Activated T-cell treated with anti-CD3 and anti-CD28 coated beads, Interleukin-2, amount 50 U/mL, for 72 hours (primary cell): ENCODE results near the gene ACACA. TPM values are rescaled to one million over a fixed set of nuclear protein-coding genes. Genes with fewer than 3 reads are reported as not detected.

Source experiments
- ATAC-seq, 2 donors: fragments of 150-1000 bp; cut with Tn5 transposase; replicated peaks in 1 of 2; 2 replicates each; pipeline ENCODE4 v1.10.0; 2021; ENCODE audit warnings: moderate library complexity in 2 of 2, mild to moderate bottlenecking in 1 of 2
- DNase-seq, 2 donors: peaks; one replicate each; pipeline ENCODE4 v3.0.0; 2021 to 2022; ENCODE audit warnings: mixed read lengths in 1 of 2
- H3K27ac Mint-ChIP-seq: one replicate; pipeline ENCODE4 v1.8.0; 2022; ENCODE audit warnings: mild to moderate bottlenecking, moderate library complexity, mixed read lengths
- H3K27me3 Mint-ChIP-seq: one replicate; pipeline ENCODE4 v1.8.0; 2022; ENCODE audit warnings: low read depth, mixed read lengths
- H3K36me3 Mint-ChIP-seq, 2 donors: one replicate each; pipeline ENCODE4 v1.8.0; 2022; ENCODE audit warnings: mixed read lengths in 2 of 2, mild to moderate bottlenecking in 1 of 2; ENCODE audit not compliant: insufficient read depth in 2 of 2
- H3K4me1 Mint-ChIP-seq: one replicate; pipeline ENCODE4 v1.8.0; 2022; ENCODE audit warnings: low read depth, mixed read lengths
- H3K4me3 Mint-ChIP-seq, 2 donors: one replicate each; pipeline ENCODE4 v1.8.0; 2022; ENCODE audit warnings: mild to moderate bottlenecking in 2 of 2, mixed read lengths in 2 of 2, moderate library complexity in 2 of 2
- H3K9me3 Mint-ChIP-seq, 2 donors: one replicate each; pipeline ENCODE4 v1.8.0; 2022; ENCODE audit warnings: mixed read lengths in 2 of 2
- total RNA-seq, 2 donors: library from RNA; stranded (reverse); gene quantifications; one replicate each; pipeline ENCODE4 v1.2.3, GENCODE V29; 2022

ACACA gene
- total RNA-seq, 2 donors from 2014 or later = 53.2 to 53.3 TPM

- no peaks in the 10 kb centered on the region for H3K27me3 Mint-ChIP-seq
- no peak overlapping the region for H3K27ac Mint-ChIP-seq
- no peak for DNase-seq
- no peaks in the 10 kb centered on the region for H3K36me3 Mint-ChIP-seq
- ATAC-seq = no peak
- H3K4me3 Mint-ChIP-seq = no peak overlapping the region
- H3K9me3 Mint-ChIP-seq = no peaks in the 10 kb centered on the region
- no peaks in the 10 kb centered on the region for H3K4me1 Mint-ChIP-seq
Observed at GRCh38 chr17:37291351-37291750, 115.3 kb downstream of the ACACA start.

- Mint-ChIP-seq H3K4me1 (no peaks in the 10 kb centered on the region), H3K9me3 (no peaks in the 10 kb centered on the region), H3K36me3 (peaks cover 0 to 8% of the 10 kb centered on the region in 2 donors), H3K27ac (no peak overlapping the region), H3K4me3 (no peak overlapping the region), H3K27me3 (no peaks in the 10 kb centered on the region)
- ATAC-seq (no peak), DNase-seq (no peak)
Observed at GRCh38 chr17:37286430-37286829, 120.2 kb downstream of the ACACA start.

- ATAC-seq = no peak
- Mint-ChIP-seq H3K9me3 (no peaks in the 10 kb centered on the region), H3K36me3 (peaks cover 0 to 16% of the 10 kb centered on the region in 2 donors), H3K27me3 (no peaks in the 10 kb centered on the region), H3K4me1 (no peaks in the 10 kb centered on the region), H3K27ac (no peak overlapping the region), H3K4me3 (no peak overlapping the region)
- no peak for DNase-seq
Observed at GRCh38 chr17:37284191-37284590, 122.4 kb downstream of the ACACA start.

- ATAC-seq (no peak), DNase-seq (no peak)
- no peak overlapping the region for H3K27ac Mint-ChIP-seq
- H3K4me3 Mint-ChIP-seq = no peak overlapping the region
- peaks cover 0 to 16% of the 10 kb centered on the region in 2 donors for H3K36me3 Mint-ChIP-seq
- no peaks in the 10 kb centered on the region for H3K4me1 Mint-ChIP-seq
- H3K27me3 Mint-ChIP-seq = no peaks in the 10 kb centered on the region
- H3K9me3 Mint-ChIP-seq = no peaks in the 10 kb centered on the region
Observed at GRCh38 chr17:37283414-37283961, 123.1 kb downstream of the ACACA start.

GRCh38 chr17:37280841-37281240 lies 125.8 kb downstream of the ACACA start:
- Mint-ChIP-seq H3K27ac (no peak overlapping the region), H3K4me3 (no peak overlapping the region), H3K36me3 (peaks cover 4 to 22% of the 10 kb centered on the region in 2 donors), H3K9me3 (no peaks in the 10 kb centered on the region), H3K4me1 (no peaks in the 10 kb centered on the region), H3K27me3 (no peaks in the 10 kb centered on the region)
- no peak for DNase-seq
- ATAC-seq = no peak

GRCh38 chr17:37278247-37278894 lies 128.3 kb downstream of the ACACA start:
- no peak for ATAC-seq
- Mint-ChIP-seq H3K27me3 (no peaks in the 10 kb centered on the region), H3K36me3 (peaks cover 4 to 28% of the 10 kb centered on the region in 2 donors), H3K4me1 (no peaks in the 10 kb centered on the region), H3K4me3 (no peak overlapping the region), H3K9me3 (no peaks in the 10 kb centered on the region), H3K27ac (no peak overlapping the region)
- DNase-seq = no peak

GRCh38 chr17:37276475-37276874 lies 130.2 kb downstream of the ACACA start:
- DNase-seq (no peak), ATAC-seq (no peak)
- H3K4me3 Mint-ChIP-seq = no peak overlapping the region
- H3K27me3 Mint-ChIP-seq = no peaks in the 10 kb centered on the region
- peaks cover 4 to 24% of the 10 kb centered on the region in 2 donors for H3K36me3 Mint-ChIP-seq
- H3K9me3 Mint-ChIP-seq = no peaks in the 10 kb centered on the region
- no peaks in the 10 kb centered on the region for H3K4me1 Mint-ChIP-seq
- peak overlapping the region; percentile 76 for H3K27ac Mint-ChIP-seq

GRCh38 chr17:37274461-37274860 lies 132.2 kb downstream of the ACACA start:
- Mint-ChIP-seq H3K4me3 (no peak overlapping the region), H3K27me3 (no peaks in the 10 kb centered on the region), H3K4me1 (no peaks in the 10 kb centered on the region), H3K9me3 (no peaks in the 10 kb centered on the region), H3K36me3 (peaks cover 7 to 26% of the 10 kb centered on the region in 2 donors), H3K27ac (no peak overlapping the region)
- ATAC-seq = no peak
- DNase-seq = no peak

- Mint-ChIP-seq H3K27ac (peak overlapping the region; percentile 28), H3K27me3 (no peaks in the 10 kb centered on the region), H3K9me3 (no peaks in the 10 kb centered on the region), H3K36me3 (peaks cover 9 to 28% of the 10 kb centered on the region in 2 donors), H3K4me3 (no peak overlapping the region), H3K4me1 (no peaks in the 10 kb centered on the region)
- DNase-seq (no peak), ATAC-seq (peak in 1 of 2 donors; percentile 21)
Observed at GRCh38 chr17:37273409-37274051, 133.1 kb downstream of the ACACA start.

- ATAC-seq (no peak), DNase-seq (no peak)
- Mint-ChIP-seq H3K36me3 (peaks cover 37 to 50% of the 10 kb centered on the region in 2 donors), H3K27ac (peak overlapping the region; percentile 87), H3K4me3 (no peak overlapping the region), H3K4me1 (peaks cover 5% of the 10 kb centered on the region), H3K9me3 (peaks cover 7 to 8% of the 10 kb centered on the region in 2 donors), H3K27me3 (no peaks in the 10 kb centered on the region)
Observed at GRCh38 chr17:37265446-37266173, 141.0 kb downstream of the ACACA start.

- peaks cover 5% of the 10 kb centered on the region for H3K4me1 Mint-ChIP-seq
- peaks cover 18 to 28% of the 10 kb centered on the region in 2 donors for H3K36me3 Mint-ChIP-seq
- no peak overlapping the region for H3K27ac Mint-ChIP-seq
- ATAC-seq (no peak), DNase-seq (no peak)
- no peaks in the 10 kb centered on the region for H3K27me3 Mint-ChIP-seq
- H3K9me3 Mint-ChIP-seq = peaks cover 5 to 6% of the 10 kb centered on the region in 2 donors
- H3K4me3 Mint-ChIP-seq = no peak overlapping the region
Observed at GRCh38 chr17:37261286-37261685, 145.3 kb downstream of the ACACA start.

- no peaks in the 10 kb centered on the region for H3K4me1 Mint-ChIP-seq
- H3K4me3 Mint-ChIP-seq = no peak overlapping the region
- no peaks in the 10 kb centered on the region for H3K27me3 Mint-ChIP-seq
- no peaks in the 10 kb centered on the region for H3K9me3 Mint-ChIP-seq
- no peak overlapping the region for H3K27ac Mint-ChIP-seq
- ATAC-seq (no peak), DNase-seq (no peak)
- H3K36me3 Mint-ChIP-seq = peaks cover 0 to 11% of the 10 kb centered on the region in 2 donors
Observed at GRCh38 chr17:37259030-37259735, 147.5 kb downstream of the ACACA start.

GRCh38 chr17:37256627-37257026 lies 150.0 kb downstream of the ACACA start:
- DNase-seq (no peak), ATAC-seq (no peak)
- Mint-ChIP-seq H3K27me3 (no peaks in the 10 kb centered on the region), H3K4me3 (no peak overlapping the region), H3K27ac (no peak overlapping the region), H3K4me1 (no peaks in the 10 kb centered on the region), H3K36me3 (peaks cover 0 to 17% of the 10 kb centered on the region in 2 donors), H3K9me3 (no peaks in the 10 kb centered on the region)
